HepG2 (cell line): Measurements from ENCODE around the gene FN1. TPM values are rescaled to one million over a fixed set of nuclear protein-coding genes. Genes with fewer than 3 reads are reported as not detected.
A peak's percentile ranks its signal among the peaks of the same experiment; 100 is the strongest.

Source experiments
- BCLAF1 ChIP-seq: fragments of 450-650 bp; IDR thresholded peaks from 2 replicates; pipeline ENCODE4 v1.6.1; 2017; ENCODE audit warnings: mild to moderate bottlenecking
- GLMP ChIP-seq: sonication (generic); formaldehyde crosslinking; IDR thresholded peaks from 2 replicates; pipeline ENCODE4 v1.9.0; 2021; ENCODE audit warnings: missing genetic modification reagents, mild to moderate bottlenecking, borderline replicate concordance
- NFE2L2 ChIP-seq: fragments of 150-350 bp; IDR thresholded peaks from 2 replicates; pipeline ENCODE4 v1.6.1; 2014; ENCODE audit warnings: low read length
- SCMH1 ChIP-seq: sonication (generic); formaldehyde crosslinking; IDR thresholded peaks from 2 replicates; pipeline ENCODE4 v1.9.0; 2021; ENCODE audit warnings: missing genetic modification reagents, mild to moderate bottlenecking, borderline replicate concordance
- SMYD3 ChIP-seq: sonication (generic); formaldehyde crosslinking; IDR thresholded peaks from 2 replicates; pipeline ENCODE4 v1.8.1; 2023; ENCODE audit warnings: mild to moderate bottlenecking, missing genetic modification reagents
- STAG1 ChIP-seq: sonication (generic); formaldehyde crosslinking; IDR thresholded peaks from 2 replicates; pipeline ENCODE4 v1.4.0; 2020; ENCODE audit warnings: missing genetic modification reagents
- TAF15 ChIP-seq: fragments of 200-400 bp; formaldehyde crosslinking; IDR thresholded peaks from one replicate; pipeline ENCODE4 v1.6.1; 2018; ENCODE audit warnings: mild to moderate bottlenecking, low read depth, low read length; ENCODE audit not compliant: poor library complexity, severe bottlenecking
- TBX3 ChIP-seq: fragments of 450-650 bp; IDR thresholded peaks from 2 replicates; pipeline ENCODE4 v1.6.1; 2017; ENCODE audit warnings: antibody characterized with exemption, mild to moderate bottlenecking, inconsistent platforms, borderline replicate concordance
- TFAP4 ChIP-seq: sonication (generic); IDR thresholded peaks from 2 replicates; pipeline ENCODE4 v1.6.1; 2016; ENCODE audit warnings: low read depth, borderline replicate concordance
- THAP9 ChIP-seq: sonication (generic); formaldehyde crosslinking; IDR thresholded peaks from 2 replicates; pipeline ENCODE4; 2020; ENCODE audit warnings: missing genetic modification reagents, mild to moderate bottlenecking, borderline replicate concordance
- TSC22D2 ChIP-seq: sonication (generic); formaldehyde crosslinking; IDR thresholded peaks from 2 replicates; pipeline ENCODE4 v1.5.1; 2020; ENCODE audit warnings: missing genetic modification reagents, mild to moderate bottlenecking, borderline replicate concordance
- XRCC5 ChIP-seq: fragments of 200-400 bp; formaldehyde crosslinking; optimal IDR thresholded peaks from 2 replicates; pipeline ENCODE3; 2017; ENCODE audit warnings: mild to moderate bottlenecking, low read length
- ZBTB38 ChIP-seq: sonication (generic); formaldehyde crosslinking; IDR thresholded peaks from 2 replicates; pipeline ENCODE4 v1.5.1; 2020; ENCODE audit warnings: mild to moderate bottlenecking, missing genetic modification reagents
- ZMYM2 ChIP-seq: sonication (generic); formaldehyde crosslinking; IDR thresholded peaks from 2 replicates; pipeline ENCODE4 v1.8.0; 2022; ENCODE audit warnings: mild to moderate bottlenecking, missing genetic modification reagents
- ZNF12 ChIP-seq: sonication (generic); formaldehyde crosslinking; IDR thresholded peaks from 2 replicates; pipeline ENCODE4 v1.5.0; 2020; ENCODE audit warnings: missing genetic modification reagents
- ZNF121 ChIP-seq: sonication (generic); formaldehyde crosslinking; IDR thresholded peaks from 2 replicates; pipeline ENCODE4 v1.5.0; 2020; ENCODE audit warnings: mild to moderate bottlenecking, missing genetic modification reagents
- ZNF263 ChIP-seq: sonication (generic); formaldehyde crosslinking; IDR thresholded peaks from 2 replicates; pipeline ENCODE4 v1.4.0; 2020; ENCODE audit warnings: missing genetic modification reagents
- ZNF329 ChIP-seq: sonication (generic); formaldehyde crosslinking; IDR thresholded peaks from 2 replicates; pipeline ENCODE4 v1.9.0; 2021; ENCODE audit warnings: low read depth, mild to moderate bottlenecking, missing genetic modification reagents
- ZNF446 ChIP-seq: sonication (generic); formaldehyde crosslinking; IDR thresholded peaks from 2 replicates; pipeline ENCODE4 v1.5.0; 2020; ENCODE audit warnings: mild to moderate bottlenecking, missing genetic modification reagents
- ZNF709 ChIP-seq: sonication (generic); formaldehyde crosslinking; IDR thresholded peaks from 2 replicates; pipeline ENCODE4 v1.5.0; 2020; ENCODE audit warnings: mild to moderate bottlenecking, missing genetic modification reagents
- polyA plus RNA-seq, 8 experiments: library from polyadenylated mRNA; depleted of rRNA in 3 of 8; stranded (reverse) in 7 of 8; unstranded in 1 of 8; fragments of >200 nt; fragmentation: Illumina TruSeq in 4 of 8; extraction: Trizol in 4 of 8; gene quantifications; 2 replicates each; pipeline versions ENCODE4 v1.2.1 to v1.2.3, GENCODE V29; 2011 to 2016; ENCODE audit warnings: low read depth in 4 of 8, missing spikeins in 1 of 8, mixed read lengths in 1 of 8; ENCODE audit not compliant: insufficient read depth in 1 of 8
- total RNA-seq, 5 experiments: library from RNA; depleted of rRNA; stranded (reverse); fragments of >200 nt; fragmentation: Illumina TruSeq; extraction: Trizol; gene quantifications; 2 replicates each; pipeline ENCODE4 v1.2.3, GENCODE V29; 2016; ENCODE audit warnings: low read depth in 1 of 5
- TF ChIP-seq, protein P1 (sequence below): sonication (generic); formaldehyde crosslinking; IDR thresholded peaks from 2 replicates; pipeline ENCODE4 v1.4.0; 2020; ENCODE audit warnings: mild to moderate bottlenecking, missing genetic modification reagents

The FN1 gene
- total and polyA plus RNA-seq, 2 of the 13 experiments (the other 11 are each of a cell fraction or from before 2014, with no cell fraction given): 1,847 to 6,471 TPM

DNA sequence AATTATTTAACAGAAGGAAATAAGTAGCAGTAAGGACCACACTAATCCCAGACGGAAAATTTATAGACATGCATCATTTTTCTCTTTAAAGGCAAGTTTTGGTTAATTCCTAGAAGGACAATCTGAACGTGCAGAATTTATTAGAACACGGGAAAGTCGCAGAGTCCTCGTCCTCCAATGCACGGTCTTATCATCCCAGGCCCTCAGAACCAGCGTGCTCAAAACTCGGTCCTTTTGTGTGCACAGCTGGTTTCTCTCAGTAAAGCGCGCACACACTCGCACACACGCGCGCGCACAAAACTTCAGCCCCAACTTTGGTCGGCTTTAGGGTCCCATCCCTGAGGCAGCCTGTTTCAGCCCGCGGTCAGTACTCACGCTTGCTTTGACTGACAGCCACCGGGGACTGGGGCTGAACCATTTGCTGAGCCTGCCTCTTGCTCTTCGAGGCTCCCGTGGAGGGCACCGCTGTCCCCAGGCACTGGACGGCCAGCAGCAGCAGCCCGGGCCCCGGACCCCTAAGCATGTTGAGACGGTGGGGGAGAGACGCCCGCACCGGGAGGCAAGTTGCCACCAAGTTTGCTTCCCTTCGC is 493 bp downstream of the FN1 start (continued):
- TF ChIP-seq GLMP (CRISPR knock-in tag): no peak
- TF ChIP-seq XRCC5: peak; percentile 49
- TF ChIP-seq ZNF12 (CRISPR knock-in tag): peak; percentile 5; the same call in 1 of the 2 replicates
- TF ChIP-seq ZNF709 (CRISPR knock-in tag): peak; percentile 91
- 0 out of 2 replicates have a peak, but pooled peaks have one; percentile 44 for TF ChIP-seq ZNF446 (CRISPR knock-in tag)
- no peak; the same call in 1 of the 2 replicates for TF ChIP-seq STAG1
- 0 out of 2 replicates have a peak, but pooled peaks have one; percentile 30 for TF ChIP-seq ZNF121 (CRISPR knock-in tag)
- TF ChIP-seq TAF15: peak; percentile 96
- TF ChIP-seq ZNF329: 0 out of 2 replicates have a peak, but pooled peaks have one; percentile 46
- TF ChIP-seq ZBTB38: no peak; the same call in none of the 2 replicates
- 0 out of 2 replicates have a peak, but pooled peaks have one; percentile 31 for TF ChIP-seq ZNF263 (CRISPR knock-in tag)
- peak; percentile 83 for TF ChIP-seq TFAP4
- no peak for TF ChIP-seq SCMH1 (CRISPR knock-in tag)
- TF ChIP-seq THAP9 (CRISPR knock-in tag): 0 out of 2 replicates have a peak, but pooled peaks have one; percentile 37
- TF ChIP-seq BCLAF1: no peak
- TF ChIP-seq, protein P1, sequence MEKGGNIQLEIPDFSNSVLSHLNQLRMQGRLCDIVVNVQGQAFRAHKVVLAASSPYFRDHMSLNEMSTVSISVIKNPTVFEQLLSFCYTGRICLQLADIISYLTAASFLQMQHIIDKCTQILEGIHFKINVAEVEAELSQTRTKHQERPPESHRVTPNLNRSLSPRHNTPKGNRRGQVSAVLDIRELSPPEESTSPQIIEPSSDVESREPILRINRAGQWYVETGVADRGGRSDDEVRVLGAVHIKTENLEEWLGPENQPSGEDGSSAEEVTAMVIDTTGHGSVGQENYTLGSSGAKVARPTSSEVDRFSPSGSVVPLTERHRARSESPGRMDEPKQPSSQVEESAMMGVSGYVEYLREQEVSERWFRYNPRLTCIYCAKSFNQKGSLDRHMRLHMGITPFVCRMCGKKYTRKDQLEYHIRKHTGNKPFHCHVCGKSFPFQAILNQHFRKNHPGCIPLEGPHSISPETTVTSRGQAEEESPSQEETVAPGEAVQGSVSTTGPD (CRISPR knock-in tag): peak; percentile 81; the same call in 1 of the 2 replicates
- no peak for TF ChIP-seq TBX3
- TF ChIP-seq TSC22D2 (CRISPR knock-in tag): 0 out of 2 replicates have a peak, but pooled peaks have one; percentile 39
- no peak for TF ChIP-seq SMYD3 (CRISPR knock-in tag)
- TF ChIP-seq ZMYM2 (CRISPR knock-in tag): no peak; the same call in 1 of the 2 replicates
- no peak for TF ChIP-seq NFE2L2
